ENCODE measurements around the gene ENPP1. TPM values are rescaled to one million over a fixed set of nuclear protein-coding genes. Genes with fewer than 3 reads are reported as not detected.
"Not testable (repeated sequence)": the region's sequence is repeated elsewhere in the genome, so short reads cannot be mapped to it uniquely, and the experiment has no call there.

ENPP1 gene
- total and polyA plus RNA-seq, 2 donors: 3.8 to 45.3 TPM

- DNase-seq (ENCODE audit: extremely low spot score): no peak
- Histone ChIP-seq H3K4me1 (ENCODE audit: insufficient read depth) (no peaks in the 10 kb centered on the region), H3K27ac (ENCODE audit: low read depth) (no peak overlapping the region), H3K36me3 (ENCODE audit: insufficient read depth) (no peaks in the 10 kb centered on the region), H3K4me3 (ENCODE audit: low read depth, low read length) (no peak overlapping the region)
- WGBS: 60% methylated on average over 6 of the region's 6 CpGs
Measured at GRCh38 chr6:131849799-131850198, 42.0 kb downstream of the ENPP1 start.

- Histone ChIP-seq H3K27ac (ENCODE audit: low read depth) (no peak overlapping the region), H3K4me3 (ENCODE audit: low read depth, low read length) (no peak overlapping the region), H3K4me1 (ENCODE audit: insufficient read depth) (no peaks in the 10 kb centered on the region), H3K36me3 (ENCODE audit: insufficient read depth) (no peaks in the 10 kb centered on the region)
- 87% methylated on average over 8 of the region's 8 CpGs for WGBS
- DNase-seq (ENCODE audit: extremely low spot score): no peak
Measured at GRCh38 chr6:131851049-131851769, 43.4 kb downstream of the ENPP1 start.

- H3K4me1 ChIP-seq (ENCODE audit: insufficient read depth): no peaks in the 10 kb centered on the region
- no peaks in the 10 kb centered on the region for H3K36me3 ChIP-seq (ENCODE audit: insufficient read depth)
- DNase-seq (ENCODE audit: extremely low spot score): no peak
- no peak overlapping the region for H3K4me3 ChIP-seq (ENCODE audit: low read depth, low read length)
- H3K27ac ChIP-seq (ENCODE audit: low read depth): no peak overlapping the region
Measured at GRCh38 chr6:131852200-131852599, 44.4 kb downstream of the ENPP1 start.

- no peaks in the 10 kb centered on the region for H3K36me3 ChIP-seq (ENCODE audit: insufficient read depth)
- H3K4me1 ChIP-seq (ENCODE audit: insufficient read depth): no peaks in the 10 kb centered on the region
- no peak overlapping the region for H3K27ac ChIP-seq (ENCODE audit: low read depth)
- DNase-seq (ENCODE audit: extremely low spot score): no peak
- 85% methylated on average over 2 of the region's 2 CpGs for WGBS
- no peak overlapping the region for H3K4me3 ChIP-seq (ENCODE audit: low read depth, low read length)
Measured at GRCh38 chr6:131854803-131855202, 47.0 kb downstream of the ENPP1 start.

- WGBS: 40% methylated on average over 2 of the region's 2 CpGs
Measured at GRCh38 chr6:131858765-131859415, 51.1 kb downstream of the ENPP1 start.

GRCh38 chr6:131859658-131860057, 51.8 kb downstream of the ENPP1 start:
- not testable (repeated sequence) for H3K4me3 ChIP-seq (ENCODE audit: low read depth, low read length); H3K27ac ChIP-seq (ENCODE audit: low read depth); DNase-seq (ENCODE audit: extremely low spot score); H3K4me1 ChIP-seq (ENCODE audit: insufficient read depth); H3K36me3 ChIP-seq (ENCODE audit: insufficient read depth)
- 84% methylated on average over 5 of the region's 5 CpGs for WGBS

More at GRCh38 chr6:131858765-131859415, 51.1 kb downstream of the ENPP1 start:
- H3K27ac ChIP-seq (ENCODE audit: low read depth): no peak overlapping the region
- no peak overlapping the region for H3K4me3 ChIP-seq (ENCODE audit: low read depth, low read length)
- H3K36me3 ChIP-seq (ENCODE audit: insufficient read depth): no peaks in the 10 kb centered on the region
- DNase-seq (ENCODE audit: extremely low spot score): no peak
- H3K4me1 ChIP-seq (ENCODE audit: insufficient read depth): no peaks in the 10 kb centered on the region

GRCh38 chr6:131861381-131861780, 53.6 kb downstream of the ENPP1 start:
- Histone ChIP-seq H3K27ac (ENCODE audit: low read depth) (no peak overlapping the region), H3K4me3 (ENCODE audit: low read depth, low read length) (no peak overlapping the region), H3K4me1 (ENCODE audit: insufficient read depth) (no peaks in the 10 kb centered on the region), H3K36me3 (ENCODE audit: insufficient read depth) (no peaks in the 10 kb centered on the region)
- DNase-seq (ENCODE audit: extremely low spot score): no peak
- 83% methylated on average over 1 of the region's 1 CpG for WGBS

- no peak overlapping the region for H3K4me3 ChIP-seq (ENCODE audit: low read depth, low read length)
- H3K4me1 ChIP-seq (ENCODE audit: insufficient read depth): no peaks in the 10 kb centered on the region
- H3K36me3 ChIP-seq (ENCODE audit: insufficient read depth): no peaks in the 10 kb centered on the region
- WGBS: 70% methylated on average over 5 of the region's 5 CpGs
- no peak overlapping the region for H3K27ac ChIP-seq (ENCODE audit: low read depth)
- no peak for DNase-seq (ENCODE audit: extremely low spot score)
Measured at GRCh38 chr6:131862476-131862875, 54.7 kb downstream of the ENPP1 start.

GRCh38 chr6:131867744-131868143, 59.9 kb downstream of the ENPP1 start:
- no peak overlapping the region for H3K27ac ChIP-seq (ENCODE audit: low read depth)
- WGBS: 79% methylated on average over 1 of the region's 1 CpG
- no peaks in the 10 kb centered on the region for H3K4me1 ChIP-seq (ENCODE audit: insufficient read depth)
- no peak for DNase-seq (ENCODE audit: extremely low spot score)
- no peaks in the 10 kb centered on the region for H3K36me3 ChIP-seq (ENCODE audit: insufficient read depth)
- H3K4me3 ChIP-seq (ENCODE audit: low read depth, low read length): no peak overlapping the region

- Histone ChIP-seq H3K4me3 (ENCODE audit: low read depth, low read length) (no peak overlapping the region), H3K27ac (ENCODE audit: low read depth) (no peak overlapping the region), H3K36me3 (ENCODE audit: insufficient read depth) (no peaks in the 10 kb centered on the region), H3K4me1 (ENCODE audit: insufficient read depth) (no peaks in the 10 kb centered on the region)
- WGBS: 90% methylated on average over 3 of the region's 3 CpGs
- DNase-seq (ENCODE audit: extremely low spot score): no peak
Measured at GRCh38 chr6:131868836-131869235, 61.0 kb downstream of the ENPP1 start.

- H3K27ac ChIP-seq (ENCODE audit: low read depth): no peak overlapping the region
- H3K36me3 ChIP-seq (ENCODE audit: insufficient read depth): no peaks in the 10 kb centered on the region
- H3K4me3 ChIP-seq (ENCODE audit: low read depth, low read length): no peak overlapping the region
- no peak for DNase-seq (ENCODE audit: extremely low spot score)
- WGBS: 38% methylated on average over 1 of the region's 1 CpG
- no peaks in the 10 kb centered on the region for H3K4me1 ChIP-seq (ENCODE audit: insufficient read depth)
Measured at GRCh38 chr6:131875647-131876046, 67.8 kb downstream of the ENPP1 start.

GRCh38 chr6:131876545-131876944, 68.7 kb downstream of the ENPP1 start:
- H3K36me3 ChIP-seq (ENCODE audit: insufficient read depth): no peaks in the 10 kb centered on the region
- no peak for DNase-seq (ENCODE audit: extremely low spot score)
- H3K27ac ChIP-seq (ENCODE audit: low read depth): no peak overlapping the region
- no peaks in the 10 kb centered on the region for H3K4me1 ChIP-seq (ENCODE audit: insufficient read depth)
- H3K4me3 ChIP-seq (ENCODE audit: low read depth, low read length): no peak overlapping the region

- WGBS: 94% methylated on average over 4 of the region's 4 CpGs
- no peaks in the 10 kb centered on the region for H3K4me1 ChIP-seq (ENCODE audit: insufficient read depth)
- no peaks in the 10 kb centered on the region for H3K36me3 ChIP-seq (ENCODE audit: insufficient read depth)
Measured at GRCh38 chr6:131877999-131878789, 70.4 kb downstream of the ENPP1 start.

GRCh38 chr6:131883016-131883415, 75.2 kb downstream of the ENPP1 start:
- Histone ChIP-seq H3K4me1 (ENCODE audit: insufficient read depth) (no peaks in the 10 kb centered on the region), H3K36me3 (ENCODE audit: insufficient read depth) (no peaks in the 10 kb centered on the region), H3K4me3 (ENCODE audit: low read depth, low read length) (no peak overlapping the region), H3K27ac (ENCODE audit: low read depth) (no peak overlapping the region)
- 81% methylated on average over 2 of the region's 2 CpGs for WGBS
- DNase-seq (ENCODE audit: extremely low spot score): no peak

More at GRCh38 chr6:131877999-131878789, 70.4 kb downstream of the ENPP1 start:
- DNase-seq (ENCODE audit: extremely low spot score): no peak
- no peak overlapping the region for H3K4me3 ChIP-seq (ENCODE audit: low read depth, low read length)
- H3K27ac ChIP-seq (ENCODE audit: low read depth): no peak overlapping the region

Data from urinary bladder (tissue), 4 donors.